Spinal cord (tissue), 10 donors: Measurements from ENCODE around the gene TBCCD1. TPM values are rescaled to one million over a fixed set of nuclear protein-coding genes. Genes with fewer than 3 reads are reported as not detected.

Experiments used
- DNase-seq, 6 donors: peaks; one replicate each; pipeline versions ENCODE4 v3.0.0 to v3.0.0-alpha.2; 2013 to 2015; ENCODE audit warnings: low spot score in 6 of 6, low read depth in 4 of 6
- H3K27ac ChIP-seq: one replicate; pipeline ENCODE4 v1.5.1; 2013; ENCODE audit warnings: low read depth, low read length, control low read depth
- H3K27me3 ChIP-seq: one replicate; pipeline ENCODE4 v1.6.1; 2013; ENCODE audit warnings: low read length; ENCODE audit not compliant: control insufficient read depth, insufficient read depth
- H3K36me3 ChIP-seq: one replicate; pipeline ENCODE4 v1.6.1; 2013; ENCODE audit warnings: low read length; ENCODE audit not compliant: control insufficient read depth, insufficient read depth
- H3K4me1 ChIP-seq: one replicate; pipeline ENCODE4 v1.6.1; 2013; ENCODE audit warnings: low read length; ENCODE audit not compliant: control insufficient read depth, insufficient read depth
- H3K4me3 ChIP-seq: one replicate; pipeline ENCODE4 v1.5.1; 2013; ENCODE audit warnings: low read depth, low read length, control low read depth
- H3K9me3 ChIP-seq: one replicate; pipeline ENCODE4 v1.6.1; 2013; ENCODE audit warnings: low read length; ENCODE audit not compliant: control insufficient read depth, insufficient read depth
- WGBS: methylation state at CpG from one replicate; pipeline ENCODE4 v1.1.5; 2013; ENCODE audit warnings: missing lambda C conversion rate; ENCODE audit not compliant: insufficient coverage; 5-methylcytosine and 5-hydroxymethylcytosine counted together
- polyA plus RNA-seq, 2 donors: library from polyadenylated mRNA; unstranded; fragments of 120-200 nt; gene quantifications; one replicate each; pipeline ENCODE4 v1.2.1, GENCODE V29; 2013; ENCODE audit not compliant: insufficient read length in 2 of 2
- total RNA-seq, 2 donors: library from RNA; depleted of rRNA in 1 of 2; stranded (reverse); fragments of 120-200 nt in 1 of 2; fragments of >200 nt in 1 of 2; gene quantifications; one replicate each; pipeline versions ENCODE4 v1.2.3 to v1.2.4, GENCODE V29; 2013 to 2014
- donor health status: healthy.

TBCCD1 gene
- total and polyA plus RNA-seq, 4 donors: 17.1 to 30.1 (median 22.0) TPM

- no peak for DNase-seq
- Histone ChIP-seq H3K9me3 (no peaks in the 10 kb centered on the region), H3K4me3 (no peak overlapping the region), H3K27ac (no peak overlapping the region), H3K36me3 (no peaks in the 10 kb centered on the region), H3K4me1 (no peaks in the 10 kb centered on the region), H3K27me3 (no peaks in the 10 kb centered on the region)
- WGBS: 92% methylated on average over 2 of the region's 2 CpGs
Measured at GRCh38 chr3:186608624-186609215, 41.6 kb upstream of the TBCCD1 start.

- no peaks in the 10 kb centered on the region for H3K4me1 ChIP-seq
- no peaks in the 10 kb centered on the region for H3K9me3 ChIP-seq
- no peak overlapping the region for H3K4me3 ChIP-seq
- WGBS: 95% methylated on average over 3 of the region's 5 CpGs
- H3K27ac ChIP-seq: no peak overlapping the region
- H3K36me3 ChIP-seq: no peaks in the 10 kb centered on the region
- no peak for DNase-seq
- H3K27me3 ChIP-seq: no peaks in the 10 kb centered on the region
Measured at GRCh38 chr3:186605561-186606545, 38.7 kb upstream of the TBCCD1 start.

GRCh38 chr3:186605078-186605477 is 37.9 kb upstream of the TBCCD1 start:
- no peak for DNase-seq
- Histone ChIP-seq H3K27me3 (no peaks in the 10 kb centered on the region), H3K36me3 (no peaks in the 10 kb centered on the region), H3K27ac (no peak overlapping the region), H3K9me3 (no peaks in the 10 kb centered on the region), H3K4me3 (no peak overlapping the region), H3K4me1 (no peaks in the 10 kb centered on the region)

- Histone ChIP-seq H3K4me3 (no peak overlapping the region), H3K27ac (no peak overlapping the region), H3K36me3 (no peaks in the 10 kb centered on the region), H3K27me3 (no peaks in the 10 kb centered on the region), H3K4me1 (no peaks in the 10 kb centered on the region), H3K9me3 (no peaks in the 10 kb centered on the region)
- no CpG with 5 or more reads among the region's 7 CpGs for WGBS
- no peak for DNase-seq
Measured at GRCh38 chr3:186603159-186603558, 36.0 kb upstream of the TBCCD1 start.

GRCh38 chr3:186600896-186601295 is 33.8 kb upstream of the TBCCD1 start:
- WGBS: 70% methylated on average over 1 of the region's 3 CpGs
- no peak for DNase-seq

GRCh38 chr3:186599785-186600166 is 32.6 kb upstream of the TBCCD1 start:
- Histone ChIP-seq H3K27ac (no peak overlapping the region), H3K4me3 (no peak overlapping the region), H3K4me1 (no peaks in the 10 kb centered on the region), H3K9me3 (no peaks in the 10 kb centered on the region), H3K27me3 (no peaks in the 10 kb centered on the region), H3K36me3 (no peaks in the 10 kb centered on the region)
- 71% methylated on average over 2 of the region's 2 CpGs for WGBS
- DNase-seq: no peak

More at GRCh38 chr3:186600896-186601295, 33.8 kb upstream of the TBCCD1 start:
- Histone ChIP-seq H3K4me3 (no peak overlapping the region), H3K27me3 (no peaks in the 10 kb centered on the region), H3K4me1 (no peaks in the 10 kb centered on the region), H3K36me3 (no peaks in the 10 kb centered on the region), H3K9me3 (no peaks in the 10 kb centered on the region), H3K27ac (no peak overlapping the region)

- WGBS: 84% methylated on average over 8 of the region's 12 CpGs
- no peak for DNase-seq
Measured at GRCh38 chr3:186599142-186599784, 32.1 kb upstream of the TBCCD1 start.

GRCh38 chr3:186598794-186599141 is 31.6 kb upstream of the TBCCD1 start:
- H3K27ac ChIP-seq: no peak overlapping the region
- no peak overlapping the region for H3K4me3 ChIP-seq
- no peaks in the 10 kb centered on the region for H3K4me1 ChIP-seq
- 93% methylated on average over 4 of the region's 4 CpGs for WGBS
- H3K9me3 ChIP-seq: no peaks in the 10 kb centered on the region
- no peaks in the 10 kb centered on the region for H3K27me3 ChIP-seq
- no peak for DNase-seq
- no peaks in the 10 kb centered on the region for H3K36me3 ChIP-seq

More at GRCh38 chr3:186599142-186599784, 32.1 kb upstream of the TBCCD1 start:
- Histone ChIP-seq H3K4me1 (no peaks in the 10 kb centered on the region), H3K27ac (no peak overlapping the region), H3K4me3 (no peak overlapping the region), H3K27me3 (no peaks in the 10 kb centered on the region), H3K36me3 (no peaks in the 10 kb centered on the region), H3K9me3 (no peaks in the 10 kb centered on the region)

GRCh38 chr3:186598108-186598784 is 31.1 kb upstream of the TBCCD1 start:
- Histone ChIP-seq H3K4me3 (no peak overlapping the region), H3K27me3 (no peaks in the 10 kb centered on the region), H3K9me3 (no peaks in the 10 kb centered on the region), H3K4me1 (no peaks in the 10 kb centered on the region), H3K36me3 (no peaks in the 10 kb centered on the region), H3K27ac (no peak overlapping the region)
- WGBS: 92% methylated on average over 7 of the region's 11 CpGs
- no peak for DNase-seq
